T-helper 9 cell (primary cell): ENCODE data around the gene TTC27.

Source experiments
- DNase-seq: peaks from one replicate; pipeline ENCODE4 v3.0.0-alpha.2; 2020

TTC27 gene

DNA sequence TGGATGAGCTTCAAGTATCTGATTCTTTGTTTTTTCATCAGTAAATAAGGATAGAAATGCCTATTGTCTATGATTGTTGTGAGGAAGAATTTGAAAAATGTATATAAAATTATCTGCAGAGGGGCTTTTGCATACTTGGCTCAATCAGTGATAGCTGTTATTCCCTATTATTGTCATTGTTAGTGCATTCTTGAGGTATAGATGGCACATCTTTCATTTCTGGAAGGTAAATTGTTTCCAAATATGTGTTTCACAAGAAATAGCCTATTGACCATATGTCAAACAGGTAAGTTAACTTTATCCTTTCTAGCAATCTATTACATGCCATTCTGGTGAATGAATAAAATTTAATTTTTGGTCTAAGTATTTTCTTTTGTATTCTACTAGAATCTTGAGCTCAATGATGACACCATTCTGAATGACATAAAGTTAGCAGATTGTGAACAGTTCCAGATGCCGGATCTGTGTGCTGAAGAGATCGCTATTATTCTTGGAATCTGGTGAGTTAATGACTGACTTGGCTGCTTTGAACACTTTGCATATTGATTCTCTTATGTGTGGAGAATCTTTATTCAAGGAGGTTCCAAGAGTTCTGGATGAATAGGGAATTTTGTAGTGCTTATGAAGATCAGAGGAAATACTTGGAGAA lies 44.2 kb downstream of the TTC27 start:
- no peak for DNase-seq

DNA sequence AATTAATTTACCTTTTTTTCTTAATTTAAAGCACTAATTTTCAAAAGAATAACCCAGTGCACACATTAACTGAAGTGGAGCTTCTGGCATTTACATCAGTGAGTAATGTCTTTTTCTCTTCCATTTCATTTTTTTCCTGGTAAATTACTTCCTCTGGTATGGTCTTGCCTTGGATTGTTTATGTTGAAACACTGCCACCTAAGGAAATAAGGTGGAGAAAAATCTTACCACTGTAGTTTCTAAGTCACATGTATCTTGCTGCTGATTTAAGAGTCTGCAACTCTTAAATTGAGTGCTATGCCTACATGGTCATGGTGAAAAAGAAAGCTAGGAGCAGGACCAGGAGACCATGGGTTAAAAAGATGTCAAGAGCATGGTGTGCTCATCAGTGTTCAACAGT lies 51.0 kb downstream of the TTC27 start:
- no peak for DNase-seq

DNA sequence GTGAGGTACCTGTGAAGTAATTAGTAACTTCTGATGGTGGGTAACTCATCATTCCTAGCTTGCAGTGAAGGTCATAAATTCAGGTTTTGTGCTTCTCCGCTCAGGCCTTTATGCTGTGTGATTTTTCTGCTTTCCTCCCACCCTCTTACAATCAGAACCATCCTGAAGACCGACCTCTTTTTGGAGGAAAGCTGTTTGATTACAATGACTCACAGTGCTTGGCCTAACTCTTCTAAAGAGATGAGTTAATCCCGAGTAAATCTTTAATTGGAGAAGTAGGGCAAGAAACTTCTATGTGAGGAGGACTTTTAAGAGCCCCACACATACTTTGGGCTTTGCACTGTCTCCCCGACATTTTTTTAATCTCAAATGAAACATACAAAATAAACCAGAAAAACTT lies 53.1 kb downstream of the TTC27 start:
- DNase-seq: no peak

DNA sequence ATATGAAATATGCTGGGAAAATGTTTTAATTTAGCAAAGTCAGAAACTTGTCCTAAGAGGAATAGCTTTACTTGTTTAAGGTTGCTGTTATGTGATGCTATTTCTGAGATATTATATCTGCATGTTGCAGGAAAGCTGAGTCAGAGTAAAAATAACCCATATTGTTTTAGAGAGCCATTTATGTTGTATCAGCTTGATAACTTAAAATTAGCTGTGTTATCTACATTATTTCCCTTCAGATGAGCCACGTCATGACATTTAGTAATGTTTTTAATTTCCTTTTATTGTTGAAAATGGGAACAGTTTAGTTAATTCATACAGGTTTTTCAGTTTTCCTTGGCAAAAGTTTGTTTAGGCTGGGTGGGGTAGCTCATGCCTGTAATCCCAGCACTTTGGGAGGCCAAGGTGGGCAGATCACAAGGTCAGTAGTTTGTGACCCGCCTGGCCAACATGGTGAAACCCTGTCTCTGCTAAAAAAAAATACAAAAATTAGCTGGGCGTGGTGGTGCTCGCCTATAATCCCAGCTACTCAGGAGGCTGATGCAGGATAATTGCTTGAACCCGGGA lies 55.8 kb downstream of the TTC27 start:
- no peak for DNase-seq

DNA sequence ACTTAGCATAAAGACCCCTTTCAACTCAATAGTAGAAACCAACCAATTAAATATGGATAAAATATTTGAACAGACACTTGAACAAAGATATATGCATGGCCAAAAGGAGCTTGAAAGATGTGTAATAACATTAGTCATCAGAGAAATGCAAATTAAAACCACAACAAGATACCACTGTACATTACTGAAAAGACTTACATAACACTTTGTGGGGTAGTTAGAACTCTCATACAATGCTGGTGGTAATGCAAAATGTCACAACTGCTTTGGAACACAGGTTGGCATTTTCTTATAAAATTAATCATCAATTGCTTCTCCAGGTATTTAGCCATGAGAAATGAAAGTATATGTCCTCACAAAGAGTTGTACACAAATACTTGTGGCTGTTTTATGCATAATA lies 60.7 kb downstream of the TTC27 start:
- no peak for DNase-seq

DNA sequence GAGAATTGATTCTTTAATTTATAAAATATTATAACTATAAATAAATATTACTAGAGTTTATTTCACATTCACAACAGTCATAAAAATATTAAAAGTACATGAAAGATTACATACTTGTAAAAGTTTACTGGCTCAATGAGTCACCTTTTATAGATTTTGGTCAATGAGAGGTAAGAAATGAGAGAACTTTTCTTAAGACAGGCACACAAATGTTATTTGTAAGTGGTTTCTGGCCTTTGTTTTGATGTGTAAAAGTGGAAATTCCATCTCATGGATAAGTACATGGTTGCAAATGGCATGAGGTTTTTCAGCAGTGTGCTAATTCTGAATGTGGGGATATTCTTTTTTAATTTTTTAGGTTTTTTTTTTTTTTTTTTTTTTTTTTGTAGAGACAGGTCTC lies 63.8 kb downstream of the TTC27 start:
- DNase-seq: no peak

DNA sequence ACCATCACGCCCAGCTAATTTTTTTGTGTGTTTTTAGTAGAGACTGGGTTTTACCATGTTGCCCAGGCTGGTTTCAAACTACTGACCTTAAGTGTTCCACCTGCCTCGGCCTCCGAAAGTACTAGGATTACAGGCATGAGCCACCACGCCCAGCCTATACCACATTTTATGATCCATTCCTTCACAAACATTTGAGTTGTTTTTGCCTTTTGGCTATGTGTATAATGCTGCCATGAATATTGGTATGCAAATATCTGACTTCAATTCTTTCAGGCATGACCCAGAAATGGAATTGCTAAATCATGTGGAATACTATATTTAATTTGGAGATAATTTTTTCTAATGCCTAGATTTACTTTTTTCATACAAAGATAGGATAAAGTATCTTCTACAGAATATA lies 68.6 kb downstream of the TTC27 start:
- DNase-seq: no peak

DNA sequence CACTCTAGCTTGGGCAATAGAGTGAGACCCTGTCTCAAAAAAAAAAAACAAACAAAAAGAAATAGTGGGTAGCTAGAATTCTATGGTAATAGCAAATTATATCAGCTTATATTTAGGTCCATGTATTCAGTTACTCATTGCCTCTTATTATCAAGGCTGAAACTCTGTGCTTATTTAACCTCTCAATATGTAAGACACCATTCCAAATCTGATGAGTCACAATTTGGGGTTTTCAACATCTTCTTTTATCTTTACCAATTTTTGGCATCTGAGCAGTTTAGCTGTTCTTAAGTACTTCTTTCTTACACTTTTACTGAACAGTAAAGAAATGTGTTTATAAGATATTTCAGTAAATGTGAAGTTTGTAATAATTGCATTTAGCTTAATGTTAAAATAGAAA lies 69.3 kb downstream of the TTC27 start:
- no peak for DNase-seq

DNA sequence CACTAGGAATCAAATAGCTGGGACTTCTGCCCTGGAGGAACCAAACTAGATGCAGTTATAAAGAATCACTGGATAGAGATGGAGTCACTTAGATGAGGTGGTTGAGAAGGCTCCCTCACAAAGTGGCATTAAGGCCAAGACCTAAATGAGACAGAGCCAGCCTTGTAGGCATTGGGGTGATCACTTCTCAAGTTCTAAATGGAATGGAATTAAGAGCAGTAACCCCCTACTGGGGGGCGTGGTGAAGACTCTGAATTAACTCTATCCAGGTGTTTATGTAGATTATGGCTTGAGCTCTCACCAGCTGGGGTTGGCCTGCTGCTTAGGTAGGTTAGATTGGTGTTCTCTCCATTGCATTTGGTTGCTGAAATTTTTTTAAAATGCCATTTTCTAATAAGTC lies 71.3 kb downstream of the TTC27 start:
- no peak for DNase-seq

DNA sequence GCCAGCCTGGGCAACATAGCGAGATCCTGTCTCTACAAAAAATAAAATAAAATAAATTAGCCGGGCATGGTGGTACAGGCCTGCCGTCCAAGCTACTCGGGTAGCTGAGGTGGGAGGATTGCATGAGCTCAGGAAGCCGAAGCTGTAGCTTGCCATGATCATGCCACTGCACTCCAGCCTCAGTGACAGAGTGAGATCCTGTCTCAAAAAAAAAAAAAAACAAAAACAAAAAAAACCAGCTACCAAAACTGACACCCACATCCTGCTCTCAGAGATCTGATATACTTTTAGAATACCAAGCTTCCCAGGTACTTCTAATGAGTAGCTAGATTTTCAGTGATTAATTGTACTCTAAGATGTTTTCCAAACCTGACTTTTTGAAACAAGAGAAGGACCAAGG lies 74.0 kb downstream of the TTC27 start:
- DNase-seq: no peak

DNA sequence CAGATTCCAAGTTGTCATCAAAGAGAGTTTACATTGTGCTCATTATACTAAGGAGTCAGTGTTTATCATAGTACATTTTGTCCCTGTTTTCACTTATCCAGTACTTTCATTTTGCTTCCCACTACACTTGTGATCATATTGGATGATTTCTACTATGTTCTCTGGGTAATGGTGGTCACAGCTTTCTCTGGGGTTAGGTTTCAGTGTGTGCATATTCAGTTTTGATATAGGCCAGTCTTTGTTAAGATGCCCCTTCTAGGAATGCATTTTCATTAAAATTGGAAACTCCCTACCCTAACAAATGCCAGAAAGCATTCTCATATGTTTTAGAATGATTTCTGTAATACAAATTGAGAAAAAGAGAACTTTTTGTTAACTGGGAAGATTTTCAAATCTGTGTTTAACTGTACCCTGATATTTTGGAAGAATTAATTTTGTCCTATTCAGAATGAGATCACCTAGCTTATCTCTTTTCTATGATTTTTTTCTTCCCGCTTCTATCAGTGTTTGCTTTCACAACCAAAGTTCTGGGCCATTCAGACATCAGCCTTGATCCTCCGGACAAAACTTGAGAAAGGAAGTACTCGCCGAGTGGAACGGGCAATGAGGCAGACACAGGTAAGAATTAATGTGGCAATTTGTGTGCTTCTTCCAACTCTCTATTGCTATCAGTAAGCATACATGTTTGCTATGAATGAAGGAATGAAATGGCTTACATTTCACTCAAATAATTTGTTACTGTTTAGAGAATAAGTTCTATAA lies 74.6 kb downstream of the TTC27 start:
- DNase-seq: no peak

DNA sequence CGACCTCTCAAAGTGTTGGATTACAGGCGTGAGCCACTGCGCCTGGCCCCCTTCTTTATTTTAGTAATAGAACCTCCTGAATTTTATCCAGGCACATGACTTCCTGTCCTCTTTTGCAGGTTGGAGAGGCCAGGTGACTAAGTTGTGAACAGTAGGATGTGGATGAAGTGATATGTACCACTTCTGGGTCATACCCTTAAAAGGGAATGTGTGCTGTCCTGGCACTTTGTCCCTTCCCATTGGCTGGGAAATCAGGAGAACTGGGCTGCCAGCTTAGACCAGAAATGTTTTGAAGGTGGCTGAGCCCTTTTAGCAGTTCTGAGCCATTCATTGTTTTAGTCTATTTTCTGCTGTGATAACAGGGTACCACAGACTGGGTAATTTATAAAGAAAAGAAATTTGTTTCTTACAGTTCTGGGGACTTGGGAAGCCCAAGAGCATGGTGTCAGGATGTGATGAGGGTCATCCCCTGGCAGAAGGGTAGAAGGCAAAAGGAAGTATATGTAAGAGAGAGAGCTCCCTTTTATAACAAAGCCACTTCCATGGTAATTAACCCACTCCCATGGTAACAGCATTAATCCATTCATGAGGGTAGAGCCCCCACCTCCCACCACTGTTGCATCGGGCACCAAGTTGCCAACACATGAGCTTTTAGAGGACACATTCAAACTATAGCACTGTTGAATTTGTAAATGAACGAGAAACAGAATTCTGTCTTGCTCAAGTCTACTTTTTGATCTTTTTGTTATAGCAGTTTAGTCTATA lies 79.1 kb downstream of the TTC27 start:
- DNase-seq: no peak

DNA sequence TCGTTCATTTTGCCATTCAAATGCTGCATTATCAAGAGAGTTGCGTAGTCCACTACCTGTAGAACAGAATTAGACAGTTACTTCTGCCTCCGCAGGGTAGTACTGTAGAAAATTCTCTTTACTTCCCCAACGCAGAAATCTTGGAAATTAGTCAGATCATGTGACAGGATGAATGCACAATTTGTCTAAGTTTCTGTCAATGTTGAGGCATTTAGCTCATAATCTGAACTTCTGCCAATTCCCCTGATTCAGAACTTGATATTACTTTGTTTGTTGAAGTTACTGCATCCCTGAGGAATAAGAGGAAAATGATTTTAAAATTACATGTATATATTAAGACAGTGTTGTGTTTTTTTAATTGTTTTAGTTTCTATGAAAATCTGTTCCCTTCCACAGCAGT lies 83.4 kb downstream of the TTC27 start:
- no peak for DNase-seq

DNA sequence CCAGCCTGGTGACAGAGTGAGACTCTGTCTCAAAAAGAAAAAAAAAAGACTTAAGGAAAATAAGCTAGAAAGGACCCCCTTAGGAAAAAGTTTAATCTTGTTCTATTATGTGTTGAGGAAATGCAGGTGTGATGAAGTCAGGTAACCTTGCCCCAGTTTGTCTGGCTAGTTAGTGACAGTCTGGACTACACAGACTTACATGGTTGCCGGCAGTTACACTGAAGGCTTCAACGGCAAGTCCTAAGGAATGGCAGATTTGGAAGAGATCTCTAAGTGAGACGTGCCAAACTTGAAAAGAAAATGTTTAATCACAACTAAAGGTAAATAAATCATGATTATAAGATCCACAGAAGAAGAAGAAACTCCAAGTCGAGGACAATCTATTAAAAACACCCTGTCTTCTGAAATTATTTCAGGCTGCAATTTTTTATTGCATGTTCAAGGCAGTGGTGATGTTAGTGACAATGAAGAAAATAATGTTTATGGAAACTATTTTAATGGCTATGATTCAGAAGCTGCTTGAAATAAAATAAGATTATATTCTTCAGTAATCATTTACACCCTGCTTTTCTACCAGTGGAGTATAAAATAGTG lies 84.2 kb downstream of the TTC27 start:
- DNase-seq: no peak

DNA sequence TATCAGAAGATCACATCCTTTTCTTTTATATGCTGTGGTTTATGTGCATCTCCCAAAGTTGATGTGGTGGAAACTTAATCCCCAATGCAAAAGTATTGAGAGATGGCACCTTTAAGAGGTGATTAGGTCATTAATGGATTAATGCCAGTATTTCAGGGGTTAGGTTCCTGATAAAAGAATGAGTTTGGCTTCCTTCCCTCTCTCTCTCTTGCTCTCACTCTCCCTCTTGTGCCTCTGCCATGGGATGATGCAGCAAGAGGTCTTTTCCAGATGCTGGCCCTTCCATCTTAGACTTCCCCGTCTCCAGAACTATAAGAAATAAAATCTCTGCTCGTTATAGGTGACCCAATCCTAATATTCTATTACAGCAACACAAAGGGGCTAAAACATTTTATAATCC lies 85.0 kb downstream of the TTC27 start:
- DNase-seq: no peak

DNA sequence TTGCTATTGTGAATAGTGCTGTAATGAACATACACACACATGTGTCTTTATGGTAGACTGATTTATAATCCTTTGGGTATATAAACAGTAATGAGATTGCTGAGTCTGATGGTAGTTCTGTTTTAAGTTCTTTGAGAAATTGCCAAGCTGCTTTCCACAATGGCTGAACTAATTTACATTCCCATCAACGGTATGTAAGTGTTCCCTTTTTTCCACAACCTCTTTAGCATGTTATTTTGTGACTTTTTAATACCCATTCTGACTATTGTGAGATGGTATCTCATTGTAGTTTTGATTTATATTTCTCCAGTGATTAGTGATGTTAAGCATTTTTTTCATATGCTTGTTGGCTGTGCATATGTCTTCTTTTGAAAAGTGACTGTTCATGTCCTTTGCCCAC lies 86.7 kb downstream of the TTC27 start:
- no peak for DNase-seq

DNA sequence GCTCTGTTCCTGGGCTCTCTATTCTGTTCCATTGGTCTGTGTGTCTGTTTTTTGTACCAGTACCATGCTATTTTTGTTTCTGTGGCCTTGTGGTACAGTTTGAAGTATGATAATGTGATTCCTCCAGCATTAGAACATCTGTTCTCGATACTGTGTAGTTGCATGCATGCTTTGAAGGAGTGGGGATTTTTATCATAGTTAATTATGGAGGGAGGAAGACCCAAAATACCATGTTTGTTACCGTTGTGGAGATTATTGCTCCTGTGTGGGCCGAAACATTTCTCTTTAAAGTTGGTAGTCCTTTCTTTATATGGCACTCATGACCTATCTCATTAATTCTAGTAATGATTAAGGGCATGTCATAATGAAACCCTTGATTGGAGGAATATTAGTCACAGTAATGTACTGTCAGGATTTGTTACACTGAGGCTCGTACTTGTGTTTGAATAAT lies 87.6 kb downstream of the TTC27 start:
- no peak for DNase-seq

DNA sequence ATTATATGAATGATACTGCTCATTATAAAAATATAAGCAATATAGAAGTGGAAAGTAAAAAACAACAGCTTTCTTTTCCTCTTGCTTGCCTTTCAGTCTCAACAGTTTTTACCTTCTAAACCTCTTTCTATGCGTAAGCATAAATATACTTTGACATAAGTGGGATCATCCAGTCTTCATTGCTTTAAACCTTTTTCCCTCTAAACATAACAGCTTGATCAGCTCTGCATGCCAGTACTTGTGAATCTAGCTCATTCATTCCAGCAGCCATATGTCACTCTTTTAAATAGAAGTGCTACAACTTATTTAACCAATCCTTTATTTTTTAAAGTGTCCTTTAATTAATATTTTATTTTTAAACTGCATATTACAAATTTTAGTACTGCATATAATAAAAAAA lies 88.1 kb downstream of the TTC27 start:
- no peak for DNase-seq

DNA sequence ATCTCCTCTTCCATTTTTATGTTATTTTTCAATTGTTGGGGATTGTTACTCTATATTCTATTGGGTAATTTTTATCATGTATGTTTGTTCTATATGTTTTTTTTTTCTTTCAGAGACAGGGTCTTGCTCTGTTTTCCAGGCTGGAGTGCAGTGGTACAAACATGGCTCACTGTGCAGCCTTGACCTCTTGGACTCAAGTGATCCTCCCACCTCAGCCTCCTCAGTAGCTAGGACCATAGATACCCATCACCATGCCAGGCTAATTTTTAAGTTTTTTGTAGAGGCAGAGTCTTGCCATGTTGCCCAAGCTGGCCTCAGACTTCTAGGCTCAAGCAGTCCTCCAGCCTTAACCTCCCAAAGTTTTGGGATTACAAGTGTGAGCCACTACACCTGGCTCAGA lies 88.7 kb downstream of the TTC27 start:
- DNase-seq: no peak

DNA sequence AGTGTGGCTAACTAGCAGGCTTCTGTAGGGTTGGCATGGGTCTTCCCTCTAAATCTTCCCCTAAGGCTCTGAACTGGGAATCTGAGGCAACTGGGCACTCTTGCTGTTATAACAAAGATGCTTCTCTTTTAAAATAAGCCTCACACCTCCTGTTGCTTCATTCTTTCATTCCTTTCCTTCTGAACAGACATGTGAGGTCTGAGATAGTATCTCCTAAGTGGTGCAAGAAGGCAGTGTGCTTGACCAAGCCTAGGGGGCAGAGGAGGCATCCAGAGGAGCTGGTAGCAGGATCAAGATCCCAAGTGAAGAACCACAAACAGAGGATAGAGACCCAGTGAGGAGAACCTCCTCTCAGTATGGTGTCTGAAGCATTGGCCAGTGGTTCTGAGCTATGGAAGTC lies 90.9 kb downstream of the TTC27 start:
- no peak for DNase-seq

DNA sequence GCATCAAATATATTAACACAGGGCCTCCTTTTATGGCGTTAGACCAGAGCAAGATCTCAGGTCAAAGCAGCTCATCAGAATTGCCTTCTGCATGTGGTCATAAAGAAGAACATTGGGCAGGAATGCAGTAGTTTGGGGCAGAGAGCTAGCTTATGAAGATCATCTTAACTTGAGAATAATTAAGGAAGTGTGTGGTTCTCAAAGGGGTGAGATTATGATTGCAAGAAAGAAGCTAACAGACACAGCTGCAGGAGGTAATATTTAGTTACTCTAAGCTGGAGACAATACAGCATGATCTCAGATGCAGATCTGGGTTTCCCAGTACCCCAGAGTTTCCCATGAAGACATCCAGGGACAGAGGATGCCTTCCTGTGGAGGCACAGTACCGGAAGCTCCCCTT lies 91.6 kb downstream of the TTC27 start:
- no peak for DNase-seq

DNA sequence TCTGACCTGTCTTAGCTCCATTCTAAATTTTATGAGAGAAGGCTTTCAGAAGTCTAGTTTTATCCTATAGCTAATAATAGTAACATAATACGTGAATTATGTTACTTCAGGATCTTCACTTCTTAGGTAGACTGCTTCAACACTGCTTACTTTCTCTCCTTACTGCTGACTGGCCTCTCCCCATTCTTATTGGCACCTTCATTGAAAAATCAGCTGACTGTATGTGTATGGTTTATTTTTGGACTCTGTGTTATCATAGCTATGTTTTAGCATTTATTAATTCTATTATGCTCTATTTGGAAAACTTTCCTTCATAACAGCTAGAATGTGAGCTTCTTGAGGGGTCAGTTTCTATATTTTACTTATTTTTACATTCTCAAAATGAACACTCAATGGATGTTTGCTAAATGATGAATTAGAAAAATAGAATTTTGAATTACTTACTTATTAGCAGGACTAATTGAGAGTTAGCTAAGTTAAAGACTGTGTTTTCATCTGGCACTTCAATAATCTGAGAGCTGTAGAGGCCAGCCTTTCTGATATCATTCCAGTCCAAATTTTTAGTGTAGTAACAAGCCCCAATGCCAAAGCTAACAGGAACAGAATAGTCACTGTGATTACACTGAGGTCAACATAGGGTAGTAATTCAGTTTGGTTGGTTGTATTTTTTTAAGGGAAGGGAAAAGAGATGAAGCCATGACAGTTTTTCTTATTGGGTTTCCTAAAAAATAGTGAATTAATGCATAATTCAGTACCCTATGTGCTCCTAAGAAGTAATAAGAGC lies 92.3 kb downstream of the TTC27 start:
- no peak for DNase-seq
